GM06990 (cell line): Measurements from ENCODE around the gene PSMA5.
"Not testable (repeated sequence)": the region's sequence is repeated elsewhere in the genome, so short reads cannot be mapped to it uniquely, and the experiment has no call there.

Source experiments
- DNase-seq: peaks from one replicate; pipeline ENCODE4 v3.0.0-alpha.2; 2011; ENCODE audit not compliant: insufficient read length; ENCODE audit errors: extremely low read depth
- H3K27me3 ChIP-seq: replicated peaks from 2 replicates; pipeline ENCODE4 v1.6.0; 2011; ENCODE audit warnings: low read length; ENCODE audit not compliant: control insufficient read depth, insufficient read depth
- H3K36me3 ChIP-seq: 2 replicates; pipeline ENCODE4 v1.5.1; 2011; ENCODE audit warnings: low read length; ENCODE audit not compliant: control insufficient read depth, insufficient read depth
- H3K4me3 ChIP-seq: replicated peaks from 2 replicates; pipeline ENCODE4 v1.5.1; 2011; ENCODE audit warnings: low read depth, mild to moderate bottlenecking, control low read depth, low read length
- CTCF ChIP-seq: IDR thresholded peaks from 2 replicates; pipeline ENCODE4 v1.5.1; 2011; ENCODE audit warnings: low read length, control low read depth, mild to moderate bottlenecking, inconsistent platforms; ENCODE audit not compliant: insufficient read depth, poor library complexity, severe bottlenecking

Gene PSMA5

GRCh38 chr1:109426281-109427170, at the start of gene PSMA5:
PSMA5 (minus strand) TSS chr1:109426448; CDS start chr1:109426330, 118 bp downstream.
- no peaks in the 10 kb centered on the region for H3K27me3 ChIP-seq
- H3K4me3 ChIP-seq: peak within 1 kb of the TSS; percentile 94
- no peaks in the 10 kb centered on the region; the same call in 1 of the 2 replicates for H3K36me3 ChIP-seq
- peak; percentile 94 for DNase-seq
- TF ChIP-seq CTCF: no peak

GRCh38 chr1:109475261-109475660, 49.0 kb upstream of the PSMA5 start:
- Histone ChIP-seq H3K27me3 (no peaks in the 10 kb centered on the region; the same call in 1 of the 2 replicates), H3K36me3 (no peaks in the 10 kb centered on the region), H3K4me3 (no peak overlapping the region)
- no peak for TF ChIP-seq CTCF
- DNase-seq: no peak

- DNase-seq: no peak
- TF ChIP-seq CTCF: no peak
- no peaks in the 10 kb centered on the region; the same call in 1 of the 2 replicates for H3K27me3 ChIP-seq
- H3K36me3 ChIP-seq: no peaks in the 10 kb centered on the region
- no peak overlapping the region for H3K4me3 ChIP-seq
Observed at GRCh38 chr1:109474697-109475096, 48.4 kb upstream of the PSMA5 start.

GRCh38 chr1:109473284-109474057, 47.2 kb upstream of the PSMA5 start:
- not testable (repeated sequence) for H3K27me3 ChIP-seq

GRCh38 chr1:109472779-109473178, 46.5 kb upstream of the PSMA5 start:
- no peak for TF ChIP-seq CTCF
- Histone ChIP-seq H3K27me3 (no peaks in the 10 kb centered on the region; the same call in 1 of the 2 replicates), H3K36me3 (no peaks in the 10 kb centered on the region), H3K4me3 (no peak overlapping the region)
- DNase-seq: no peak

More at GRCh38 chr1:109473284-109474057, 47.2 kb upstream of the PSMA5 start:
- DNase-seq, H3K36me3 ChIP-seq, H3K4me3 ChIP-seq: not testable (repeated sequence)

GRCh38 chr1:109470245-109470644, 44.0 kb upstream of the PSMA5 start:
- no peak for DNase-seq
- H3K4me3 ChIP-seq: no peak overlapping the region
- H3K27me3 ChIP-seq: no peaks in the 10 kb centered on the region; the same call in none of the 2 replicates
- no peaks in the 10 kb centered on the region for H3K36me3 ChIP-seq
- TF ChIP-seq CTCF: no peak
